ENCODE measurements around the gene CSTF2.

Gene CSTF2

GRCh38 chrX:100871594-100872560, 51.7 kb downstream of the CSTF2 start:
- DNase-seq (ENCODE audit: low spot score): no peak

GRCh38 chrX:100874325-100874724, 54.1 kb downstream of the CSTF2 start, which contains the start of gene NOX1:
Gene NOX1, minus strand, starts transcription at chrX:100874359. Its CDS starts 220 bp downstream, at chrX:100874139.
- DNase-seq (ENCODE audit: low spot score): no peak

GRCh38 chrX:100880368-100880767, 60.2 kb downstream of the CSTF2 start:
- DNase-seq (ENCODE audit: low spot score): no peak

GRCh38 chrX:100883654-100884053, 63.5 kb downstream of the CSTF2 start:
- DNase-seq (ENCODE audit: low spot score): no peak
